ENCODE data around the gene SMIM30.

DNA sequence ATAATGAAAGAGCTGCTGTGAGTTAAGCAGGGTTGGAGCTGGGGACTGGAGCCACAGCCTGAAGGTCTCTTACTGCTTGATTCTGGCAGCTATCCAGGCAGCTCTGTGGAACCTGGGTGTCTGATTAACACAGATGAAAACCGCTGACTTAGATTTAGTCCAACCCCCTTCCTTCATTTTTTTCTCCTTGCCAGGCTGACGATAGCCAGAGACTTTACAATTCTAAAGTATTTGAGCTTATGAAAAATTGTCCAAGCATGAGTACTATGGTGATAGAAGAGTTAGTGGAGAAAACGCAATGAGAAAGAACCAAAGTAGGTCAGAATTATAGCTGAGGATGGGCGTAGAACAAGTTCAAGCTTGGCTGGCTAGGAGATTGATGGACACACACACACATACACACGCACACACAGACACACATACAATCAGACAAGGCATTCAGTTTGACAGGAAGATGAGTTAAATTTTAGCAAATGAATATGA is 18.2 kb downstream of the SMIM30 start:
- TF ChIP-seq, protein P1, sequence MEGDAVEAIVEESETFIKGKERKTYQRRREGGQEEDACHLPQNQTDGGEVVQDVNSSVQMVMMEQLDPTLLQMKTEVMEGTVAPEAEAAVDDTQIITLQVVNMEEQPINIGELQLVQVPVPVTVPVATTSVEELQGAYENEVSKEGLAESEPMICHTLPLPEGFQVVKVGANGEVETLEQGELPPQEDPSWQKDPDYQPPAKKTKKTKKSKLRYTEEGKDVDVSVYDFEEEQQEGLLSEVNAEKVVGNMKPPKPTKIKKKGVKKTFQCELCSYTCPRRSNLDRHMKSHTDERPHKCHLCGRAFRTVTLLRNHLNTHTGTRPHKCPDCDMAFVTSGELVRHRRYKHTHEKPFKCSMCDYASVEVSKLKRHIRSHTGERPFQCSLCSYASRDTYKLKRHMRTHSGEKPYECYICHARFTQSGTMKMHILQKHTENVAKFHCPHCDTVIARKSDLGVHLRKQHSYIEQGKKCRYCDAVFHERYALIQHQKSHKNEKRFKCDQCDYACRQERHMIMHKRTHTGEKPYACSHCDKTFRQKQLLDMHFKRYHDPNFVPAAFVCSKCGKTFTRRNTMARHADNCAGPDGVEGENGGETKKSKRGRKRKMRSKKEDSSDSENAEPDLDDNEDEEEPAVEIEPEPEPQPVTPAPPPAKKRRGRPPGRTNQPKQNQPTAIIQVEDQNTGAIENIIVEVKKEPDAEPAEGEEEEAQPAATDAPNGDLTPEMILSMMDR (conservative IDR thresholded peaks at IDR 0.05 in 1 of 2, IDR thresholded peaks at IDR 0.05 in 1 of 2; ENCODE audit: low read depth in 1 of 2, low read length in 2 of 2), result no peak
- TF ChIP-seq EZH2 (IDR thresholded peaks at IDR 0.05; ENCODE audit: low read length, missing control alignments), result no peak
